Trophoblast cell (in vitro differentiated cells and primary cell): Measurements from ENCODE around the gene UFD1.

Experiments used
- DNase-seq, 2 donors: peaks; one replicate each; pipeline ENCODE4 v3.0.0-alpha.2; 2016
- H2AFZ ChIP-seq: 2 replicates; pipeline ENCODE4 v1.6.1; 2013; ENCODE audit warnings: low read length, moderate library complexity, mild to moderate bottlenecking; ENCODE audit not compliant: insufficient read depth, poor library complexity
- H2AK5ac ChIP-seq: 2 replicates; pipeline ENCODE4 v1.6.1; 2013; ENCODE audit warnings: mild to moderate bottlenecking, low read length
- H2BK120ac ChIP-seq: 2 replicates; pipeline ENCODE4 v1.6.1; 2013; ENCODE audit warnings: low read length, mild to moderate bottlenecking, moderate library complexity; ENCODE audit not compliant: insufficient read depth, poor library complexity
- H2BK12ac ChIP-seq: 2 replicates; pipeline ENCODE4 v1.6.1; 2013; ENCODE audit warnings: mild to moderate bottlenecking, low read length, moderate library complexity
- H2BK5ac ChIP-seq: 2 replicates; pipeline ENCODE4 v1.6.1; 2013; ENCODE audit warnings: low read length, low read depth, moderate library complexity, mild to moderate bottlenecking; ENCODE audit not compliant: poor library complexity
- H3K14ac ChIP-seq: 2 replicates; pipeline ENCODE4 v1.6.1; 2013; ENCODE audit warnings: mild to moderate bottlenecking, low read length
- H3K18ac ChIP-seq: 2 replicates; pipeline ENCODE4 v1.6.1; 2013; ENCODE audit warnings: mild to moderate bottlenecking, low read length
- H3K23ac ChIP-seq: 2 replicates; pipeline ENCODE4 v1.6.1; 2013; ENCODE audit warnings: low read length
- H3K27ac ChIP-seq: 2 replicates; pipeline ENCODE4 v1.5.1; 2013; ENCODE audit warnings: low read depth, mild to moderate bottlenecking, inconsistent platforms, low read length, moderate library complexity
- H3K27me3 ChIP-seq: 2 replicates; pipeline ENCODE4 v1.6.1; 2013; ENCODE audit warnings: inconsistent platforms, mild to moderate bottlenecking, low read length, moderate library complexity; ENCODE audit not compliant: insufficient read depth
- H3K36me3 ChIP-seq, 2 experiments: 1 replicate in 1 of 2; 2 replicates in 1 of 2; pipeline ENCODE4 v1.6.1; 2013; ENCODE audit warnings: low read length in 2 of 2, mild to moderate bottlenecking in 2 of 2, moderate library complexity in 1 of 2; ENCODE audit not compliant: insufficient read depth in 2 of 2, control insufficient read depth in 1 of 2
- H3K4ac ChIP-seq: 2 replicates; pipeline ENCODE4 v1.6.1; 2013; ENCODE audit warnings: low read depth, mild to moderate bottlenecking, low read length, moderate library complexity
- H3K4me1 ChIP-seq, 2 experiments: 1 replicate in 1 of 2; 2 replicates in 1 of 2; pipeline ENCODE4 v1.6.1; 2013; ENCODE audit warnings: low read length in 2 of 2, mild to moderate bottlenecking in 2 of 2, moderate library complexity in 1 of 2; ENCODE audit not compliant: insufficient read depth in 2 of 2, control insufficient read depth in 1 of 2
- H3K4me2 ChIP-seq: 2 replicates; pipeline ENCODE4 v1.6.1; 2013; ENCODE audit warnings: inconsistent platforms, mild to moderate bottlenecking, low read length, moderate library complexity
- H3K4me3 ChIP-seq: 2 replicates; pipeline ENCODE4 v1.5.1; 2013; ENCODE audit warnings: mild to moderate bottlenecking, low read depth, low read length, inconsistent platforms
- H3K79me1 ChIP-seq: one replicate; pipeline ENCODE4 v1.6.1; 2013; ENCODE audit warnings: low read length
- H3K79me2 ChIP-seq: 2 replicates; pipeline ENCODE4 v1.6.1; 2013; ENCODE audit warnings: low read length, mild to moderate bottlenecking; ENCODE audit not compliant: control insufficient read depth, insufficient read depth, poor library complexity
- H3K9ac ChIP-seq: 2 replicates; pipeline ENCODE4 v1.6.1; 2013; ENCODE audit warnings: mild to moderate bottlenecking, low read length
- H3K9me3 ChIP-seq: 2 replicates; pipeline ENCODE4 v1.6.1; 2013; ENCODE audit warnings: low read depth, mild to moderate bottlenecking, control low read depth, inconsistent platforms, low read length; ENCODE audit not compliant: insufficient read depth
- H4K12ac ChIP-seq: 2 replicates; pipeline ENCODE4 v1.6.1; 2013; ENCODE audit warnings: low read depth, mild to moderate bottlenecking, low read length, moderate library complexity
- H4K8ac ChIP-seq: 2 replicates; pipeline ENCODE4 v1.6.1; 2013; ENCODE audit warnings: low read depth, mild to moderate bottlenecking, low read length, moderate library complexity
- H4K91ac ChIP-seq: one replicate; pipeline ENCODE4 v1.6.1; 2013; ENCODE audit warnings: low read depth, mild to moderate bottlenecking, low read length, moderate library complexity
- WGBS: extraction: QIAGEN DNeasy Blood & Tissue Kit; methylation state at CpG from one replicate; pipeline ENCODE4 v1.1.7; 2013; ENCODE audit warnings: missing lambda C conversion rate; ENCODE audit not compliant: insufficient read length, insufficient coverage; ENCODE audit errors: extremely low coverage; 5-methylcytosine and 5-hydroxymethylcytosine counted together

Gene UFD1

GRCh38 chr22:19463008-19463407, 16.0 kb downstream of the UFD1 start:
- no peak for DNase-seq
- Histone ChIP-seq H2AFZ (no peak overlapping the region), H3K23ac (no peak overlapping the region), H3K18ac (no peak overlapping the region), H3K79me2 (no peaks in the 10 kb centered on the region), H3K36me3 (peaks cover 38 to 41% of the 10 kb centered on the region in 2 experiments), H2BK12ac (no peak overlapping the region), H3K27ac (no peak overlapping the region), H3K4me3 (no peak overlapping the region), H2AK5ac (no peak overlapping the region), H3K79me1 (peaks cover 2% of the 10 kb centered on the region), H3K14ac (no peak overlapping the region), H3K27me3 (no peaks in the 10 kb centered on the region), H2BK120ac (no peak overlapping the region), H3K4ac (no peak overlapping the region), H3K9ac (no peak overlapping the region), H2BK5ac (no peak overlapping the region), H4K91ac (no peak overlapping the region), H4K12ac (no peak overlapping the region), H3K4me2 (no peak overlapping the region), H4K8ac (no peak overlapping the region), H3K4me1 (peaks cover 7 to 11% of the 10 kb centered on the region in 2 experiments), H3K9me3 (no peaks in the 10 kb centered on the region)
- no CpG with 5 or more reads among the region's 1 CpG for WGBS

GRCh38 chr22:19461506-19461905, 17.5 kb downstream of the UFD1 start:
- Histone ChIP-seq H2BK120ac (no peak overlapping the region), H3K36me3 (peaks cover 33 to 40% of the 10 kb centered on the region in 2 experiments), H3K23ac (no peak overlapping the region), H3K18ac (no peak overlapping the region), H3K4ac (no peak overlapping the region), H3K4me3 (no peak overlapping the region), H4K91ac (no peak overlapping the region), H3K27me3 (no peaks in the 10 kb centered on the region), H3K14ac (no peak overlapping the region), H3K79me2 (no peaks in the 10 kb centered on the region), H3K4me1 (peaks cover 7 to 11% of the 10 kb centered on the region in 2 experiments), H3K9me3 (no peaks in the 10 kb centered on the region), H2AK5ac (no peak overlapping the region), H2BK5ac (no peak overlapping the region), H4K8ac (no peak overlapping the region), H3K27ac (no peak overlapping the region), H3K9ac (no peak overlapping the region), H3K79me1 (peaks cover 2% of the 10 kb centered on the region), H3K4me2 (no peak overlapping the region), H4K12ac (no peak overlapping the region), H2BK12ac (no peak overlapping the region), H2AFZ (no peak overlapping the region)
- no peak for DNase-seq
- no CpG with 5 or more reads among the region's 1 CpG for WGBS

GRCh38 chr22:19460036-19460435, 19.0 kb downstream of the UFD1 start:
- DNase-seq: no peak
- Histone ChIP-seq H3K4me3 (no peak overlapping the region), H3K27me3 (no peaks in the 10 kb centered on the region), H2BK5ac (no peak overlapping the region), H3K9ac (no peak overlapping the region), H3K27ac (no peak overlapping the region), H4K12ac (no peak overlapping the region), H4K8ac (no peak overlapping the region), H3K36me3 (peaks cover 40 to 45% of the 10 kb centered on the region in 2 experiments), H3K4me1 (peaks cover 7 to 14% of the 10 kb centered on the region in 2 experiments), H3K18ac (no peak overlapping the region), H3K23ac (no peak overlapping the region), H3K4ac (no peak overlapping the region), H2BK120ac (no peak overlapping the region), H3K79me1 (peaks cover 2% of the 10 kb centered on the region), H3K4me2 (no peak overlapping the region), H3K14ac (no peak overlapping the region), H2AFZ (no peak overlapping the region), H2BK12ac (no peak overlapping the region), H3K79me2 (no peaks in the 10 kb centered on the region), H4K91ac (no peak overlapping the region), H3K9me3 (no peaks in the 10 kb centered on the region), H2AK5ac (no peak overlapping the region)
- WGBS: no CpG with 5 or more reads among the region's 2 CpGs

GRCh38 chr22:19457828-19458428, 21.1 kb downstream of the UFD1 start:
- H3K27ac ChIP-seq: no peak overlapping the region
- no peak overlapping the region for H2BK12ac ChIP-seq
- H4K8ac ChIP-seq: no peak overlapping the region
- no peaks in the 10 kb centered on the region for H3K27me3 ChIP-seq
- no peak overlapping the region for H3K9ac ChIP-seq
- H2AFZ ChIP-seq: no peak overlapping the region
- no peaks in the 10 kb centered on the region for H3K79me2 ChIP-seq
- no peak for DNase-seq
- no peak overlapping the region for H3K4ac ChIP-seq
- H4K12ac ChIP-seq: no peak overlapping the region
- no peak overlapping the region for H4K91ac ChIP-seq
- no peak overlapping the region for H3K14ac ChIP-seq
- H2BK5ac ChIP-seq: no peak overlapping the region
- H2BK120ac ChIP-seq: no peak overlapping the region
- no peaks in the 10 kb centered on the region for H3K79me1 ChIP-seq
- H3K9me3 ChIP-seq: peaks cover 3% of the 10 kb centered on the region
- H3K18ac ChIP-seq: no peak overlapping the region
- WGBS: no CpG with 5 or more reads among the region's 8 CpGs
- peaks cover 56 to 62% of the 10 kb centered on the region in 2 experiments for H3K36me3 ChIP-seq
- no peak overlapping the region for H3K23ac ChIP-seq
- H2AK5ac ChIP-seq: no peak overlapping the region
- H3K4me1 ChIP-seq: peaks cover 0 to 4% of the 10 kb centered on the region in 2 experiments
- H3K4me2 ChIP-seq: no peak overlapping the region
- H3K4me3 ChIP-seq: no peak overlapping the region
